Activated naive CD4-positive, alpha-beta T cell treated with anti-CD3 and anti-CD28 coated beads, Interleukin-2, amount 50 U/mL, for 16 hours (primary cell): Measurements from ENCODE around the gene RNF40.

Experiments used
- DNase-seq: peaks from one replicate; pipeline ENCODE4 v3.0.0-alpha.2; 2020

Gene RNF40

GRCh38 chr16:30761928-30762902, at the start of gene RNF40, which contains the start of gene CFAP119:
RNF40 (plus strand) TSS chr16:30762322; CDS start chr16:30762546, 224 bp downstream.
CFAP119 (minus strand) TSS chr16:30762062; CDS start chr16:30761748, 314 bp downstream.
- DNase-seq = peak; percentile 88

DNA sequence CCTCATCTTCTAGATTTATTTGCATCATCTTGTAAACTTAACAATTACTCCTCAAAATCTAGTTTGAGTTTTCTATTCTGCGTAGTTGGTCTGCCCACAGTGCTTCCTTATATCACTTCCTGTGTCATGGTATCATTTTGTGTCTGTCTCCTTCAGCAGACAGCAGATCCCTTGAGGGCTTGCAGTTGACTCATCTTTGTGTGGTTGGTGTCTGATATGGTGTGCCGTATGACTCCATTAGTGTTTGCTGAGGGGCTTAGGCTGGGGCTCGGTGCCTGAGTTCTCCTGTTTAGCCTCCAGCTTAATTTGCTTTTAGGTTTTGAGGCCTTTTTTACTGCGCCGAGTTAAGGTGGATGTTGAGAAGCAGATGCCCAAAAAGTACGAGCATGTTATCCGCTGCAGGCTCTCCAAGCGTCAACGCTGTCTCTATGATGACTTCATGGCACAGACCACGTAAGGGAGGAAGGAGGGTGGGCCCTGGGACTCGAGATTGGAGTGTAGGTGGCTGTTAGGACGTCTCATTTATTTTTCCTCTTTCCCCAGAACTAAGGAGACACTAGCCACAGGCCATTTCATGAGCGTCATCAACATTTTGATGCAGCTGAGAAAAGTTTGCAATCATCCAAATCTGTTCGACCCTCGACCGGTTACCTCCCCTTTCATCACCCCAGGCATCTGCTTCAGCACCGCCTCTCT, 46.2 kb upstream of the RNF40 start:
- peak; percentile 36 for DNase-seq

DNA sequence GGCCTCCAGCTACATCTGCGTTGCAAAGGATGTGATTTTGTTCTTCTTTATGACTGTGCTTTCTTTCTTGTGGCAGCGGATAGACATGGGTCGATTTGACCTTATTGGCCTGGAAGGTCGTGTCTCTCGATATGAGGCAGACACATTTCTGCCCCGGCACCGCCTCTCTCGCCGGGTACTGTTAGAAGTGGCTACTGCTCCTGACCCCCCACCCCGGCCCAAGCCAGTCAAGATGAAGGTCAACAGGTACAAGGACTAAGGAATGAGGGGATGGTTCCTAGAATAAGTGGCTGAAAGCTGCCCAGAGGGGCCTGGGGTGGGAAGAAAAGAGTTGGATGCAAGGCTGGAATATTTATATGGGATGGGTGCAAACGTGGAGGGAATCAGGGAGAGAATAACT, 42.0 kb upstream of the RNF40 start:
- DNase-seq = no peak

DNA sequence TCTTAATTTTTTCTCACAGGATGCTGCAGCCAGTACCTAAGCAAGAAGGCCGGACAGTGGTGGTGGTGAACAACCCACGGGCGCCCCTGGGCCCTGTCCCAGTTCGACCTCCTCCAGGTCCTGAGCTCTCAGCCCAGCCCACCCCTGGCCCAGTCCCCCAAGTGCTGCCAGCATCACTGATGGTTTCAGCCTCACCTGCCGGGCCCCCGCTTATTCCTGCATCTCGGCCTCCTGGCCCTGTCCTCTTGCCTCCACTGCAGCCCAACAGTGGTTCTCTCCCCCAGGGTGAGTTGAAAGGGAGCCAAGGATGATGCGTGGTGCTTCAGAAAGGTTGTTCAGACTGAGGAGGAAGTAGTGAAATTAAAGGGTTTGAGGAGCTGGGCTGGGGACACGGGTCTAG, 41.4 kb upstream of the RNF40 start:
- DNase-seq = no peak

GRCh38 chr16:30721167-30721566, 41.0 kb upstream of the RNF40 start:
- no peak for DNase-seq

- no peak for DNase-seq
Measured at GRCh38 chr16:30721606-30722005, 40.5 kb upstream of the RNF40 start.

- no peak for DNase-seq
Measured at GRCh38 chr16:30722443-30722842, 39.7 kb upstream of the RNF40 start.

DNA sequence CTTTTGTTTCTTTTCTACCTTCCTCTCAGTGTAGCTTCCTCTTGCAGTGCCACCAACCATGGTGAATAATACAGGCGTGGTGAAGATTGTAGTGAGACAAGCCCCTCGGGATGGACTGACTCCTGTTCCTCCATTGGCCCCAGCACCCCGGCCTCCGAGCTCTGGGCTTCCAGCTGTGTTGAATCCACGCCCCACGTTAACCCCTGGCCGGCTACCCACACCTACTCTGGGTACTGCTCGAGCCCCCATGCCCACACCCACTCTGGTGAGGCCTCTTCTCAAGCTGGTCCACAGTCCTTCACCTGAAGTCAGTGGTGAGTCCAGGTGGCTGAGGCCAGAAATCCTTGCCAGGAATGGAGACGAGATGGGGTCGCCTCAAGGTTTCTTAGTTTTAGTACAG, 39.2 kb upstream of the RNF40 start:
- no peak for DNase-seq

DNA sequence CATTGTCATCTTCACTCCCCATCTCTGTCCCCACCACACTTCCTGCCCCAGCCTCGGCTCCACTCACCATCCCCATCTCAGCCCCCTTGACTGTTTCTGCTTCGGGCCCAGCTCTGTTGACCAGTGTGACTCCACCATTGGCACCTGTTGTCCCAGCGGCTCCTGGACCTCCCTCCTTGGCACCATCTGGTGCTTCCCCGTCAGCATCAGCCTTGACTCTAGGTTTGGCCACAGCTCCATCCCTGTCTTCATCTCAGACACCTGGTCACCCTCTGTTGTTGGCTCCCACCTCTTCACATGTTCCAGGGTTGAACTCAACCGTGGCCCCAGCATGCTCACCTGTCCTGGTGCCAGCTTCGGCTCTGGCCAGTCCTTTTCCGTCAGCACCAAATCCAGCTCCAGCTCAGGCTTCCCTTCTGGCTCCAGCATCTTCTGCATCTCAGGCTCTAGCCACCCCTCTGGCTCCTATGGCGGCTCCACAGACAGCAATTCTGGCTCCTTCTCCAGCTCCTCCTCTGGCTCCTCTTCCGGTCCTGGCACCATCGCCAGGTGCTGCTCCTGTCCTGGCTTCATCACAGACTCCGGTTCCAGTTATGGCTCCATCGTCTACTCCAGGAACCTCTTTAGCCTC, 38.3 kb upstream of the RNF40 start:
- no peak for DNase-seq

- no peak for DNase-seq
Measured at GRCh38 chr16:30724641-30725417, 37.3 kb upstream of the RNF40 start.

DNA sequence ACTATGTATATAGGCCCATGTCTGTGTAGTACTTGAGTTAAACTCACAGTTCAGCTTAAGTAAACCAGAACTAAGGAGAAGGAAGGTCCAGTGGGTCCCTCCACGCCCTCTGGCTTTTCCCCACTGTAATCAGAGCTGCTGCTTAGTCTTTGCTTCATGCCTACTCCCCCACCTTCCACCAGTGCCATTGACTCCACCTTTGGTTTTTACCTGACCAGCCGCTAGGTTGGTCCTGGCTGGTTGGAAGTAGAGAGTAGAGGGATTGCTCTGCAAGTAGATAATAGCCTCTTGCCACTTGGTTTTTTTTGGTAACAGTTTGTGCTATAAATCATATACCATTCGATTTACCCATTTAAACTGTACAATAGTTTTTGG, 36.7 kb upstream of the RNF40 start:
- DNase-seq = no peak

DNA sequence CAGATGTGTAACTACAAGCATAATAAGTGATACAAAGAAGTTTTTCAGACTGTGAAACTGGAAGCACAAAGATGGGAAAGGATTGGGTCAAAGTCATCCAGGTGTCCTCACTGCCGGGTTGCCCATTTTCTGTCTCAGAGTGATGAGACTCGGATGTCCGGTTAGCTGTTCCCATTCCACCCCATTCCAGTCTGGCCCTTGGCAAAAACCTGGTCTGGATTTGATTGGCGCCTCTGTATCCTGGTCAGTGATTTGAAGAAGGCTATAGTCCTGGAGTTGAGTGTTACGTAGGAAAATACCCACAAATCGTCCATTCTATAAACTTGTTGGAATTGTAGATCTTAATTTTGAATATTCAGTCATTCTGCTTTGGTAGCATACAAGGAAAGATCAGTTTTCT, 33.8 kb upstream of the RNF40 start:
- no peak for DNase-seq

DNA sequence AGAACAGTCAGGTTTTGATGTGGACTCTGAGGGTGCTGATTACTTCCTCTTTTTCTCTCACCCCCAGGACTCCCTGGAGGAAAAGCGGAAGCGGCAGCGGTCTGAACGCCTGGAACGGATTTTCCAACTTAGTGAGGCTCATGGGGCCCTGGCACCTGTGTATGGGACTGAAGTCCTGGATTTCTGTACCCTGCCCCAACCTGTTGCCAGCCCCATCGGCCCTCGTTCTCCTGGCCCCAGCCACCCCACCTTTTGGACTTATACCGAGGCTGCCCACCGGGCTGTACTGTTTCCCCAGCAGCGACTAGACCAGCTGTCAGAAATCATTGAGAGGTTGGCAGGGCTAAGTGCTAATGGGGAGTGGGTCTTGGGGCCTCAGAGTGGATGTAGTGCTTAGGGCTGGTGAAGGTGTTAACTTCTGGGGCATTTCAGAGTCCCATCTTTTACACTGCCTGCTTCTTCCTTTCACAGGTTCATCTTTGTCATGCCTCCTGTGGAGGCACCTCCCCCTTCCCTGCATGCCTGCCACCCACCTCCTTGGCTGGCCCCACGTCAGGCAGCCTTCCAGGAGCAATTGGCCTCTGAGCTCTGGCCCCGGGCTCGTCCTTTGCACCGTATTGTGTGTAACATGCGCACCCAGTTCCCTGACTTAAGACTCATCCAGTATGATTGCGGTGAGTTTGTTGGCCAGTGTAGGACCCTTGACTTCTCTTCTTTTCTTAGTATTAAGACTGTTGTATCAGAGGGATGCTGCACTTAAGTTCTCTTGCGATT, 33.0 kb upstream of the RNF40 start:
- no peak for DNase-seq

- no peak for DNase-seq
Measured at GRCh38 chr16:30731411-30731810, 30.7 kb upstream of the RNF40 start.

- DNase-seq = no peak
Measured at GRCh38 chr16:30736995-30737793, 24.9 kb upstream of the RNF40 start.

DNA sequence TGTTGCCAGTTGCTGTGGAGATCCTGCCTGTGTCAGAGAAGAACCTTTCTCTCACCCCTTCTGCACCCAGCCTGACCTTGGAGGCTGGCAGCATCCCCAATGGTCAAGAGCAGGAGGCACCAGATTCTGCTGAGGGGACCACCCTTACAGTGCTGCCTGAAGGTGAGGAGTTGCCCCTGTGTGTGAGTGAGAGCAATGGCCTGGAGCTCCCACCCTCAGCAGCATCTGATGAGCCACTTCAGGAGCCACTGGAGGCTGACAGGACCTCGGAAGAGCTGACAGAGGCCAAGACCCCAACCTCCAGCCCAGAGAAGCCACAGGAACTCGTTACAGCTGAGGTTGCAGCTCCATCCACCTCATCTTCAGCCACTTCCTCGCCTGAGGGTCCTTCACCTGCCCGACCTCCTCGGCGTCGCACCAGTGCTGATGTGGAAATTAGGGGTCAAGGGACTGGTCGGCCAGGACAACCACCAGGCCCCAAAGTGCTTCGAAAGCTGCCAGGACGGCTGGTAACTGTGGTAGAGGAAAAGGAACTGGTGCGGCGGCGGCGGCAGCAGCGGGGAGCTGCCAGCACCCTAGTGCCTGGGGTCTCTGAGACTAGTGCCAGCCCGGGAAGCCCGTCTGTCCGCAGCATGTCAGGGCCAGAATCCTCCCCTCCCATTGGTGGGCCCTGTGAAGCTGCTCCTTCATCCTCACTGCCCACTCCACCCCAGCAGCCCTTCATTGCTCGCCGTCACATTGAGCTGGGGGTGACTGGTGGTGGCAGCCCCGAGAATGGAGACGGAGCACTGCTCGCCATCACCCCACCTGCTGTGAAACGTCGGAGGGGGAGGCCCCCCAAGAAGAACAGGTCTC, 24.1 kb upstream of the RNF40 start:
- DNase-seq = no peak

DNA sequence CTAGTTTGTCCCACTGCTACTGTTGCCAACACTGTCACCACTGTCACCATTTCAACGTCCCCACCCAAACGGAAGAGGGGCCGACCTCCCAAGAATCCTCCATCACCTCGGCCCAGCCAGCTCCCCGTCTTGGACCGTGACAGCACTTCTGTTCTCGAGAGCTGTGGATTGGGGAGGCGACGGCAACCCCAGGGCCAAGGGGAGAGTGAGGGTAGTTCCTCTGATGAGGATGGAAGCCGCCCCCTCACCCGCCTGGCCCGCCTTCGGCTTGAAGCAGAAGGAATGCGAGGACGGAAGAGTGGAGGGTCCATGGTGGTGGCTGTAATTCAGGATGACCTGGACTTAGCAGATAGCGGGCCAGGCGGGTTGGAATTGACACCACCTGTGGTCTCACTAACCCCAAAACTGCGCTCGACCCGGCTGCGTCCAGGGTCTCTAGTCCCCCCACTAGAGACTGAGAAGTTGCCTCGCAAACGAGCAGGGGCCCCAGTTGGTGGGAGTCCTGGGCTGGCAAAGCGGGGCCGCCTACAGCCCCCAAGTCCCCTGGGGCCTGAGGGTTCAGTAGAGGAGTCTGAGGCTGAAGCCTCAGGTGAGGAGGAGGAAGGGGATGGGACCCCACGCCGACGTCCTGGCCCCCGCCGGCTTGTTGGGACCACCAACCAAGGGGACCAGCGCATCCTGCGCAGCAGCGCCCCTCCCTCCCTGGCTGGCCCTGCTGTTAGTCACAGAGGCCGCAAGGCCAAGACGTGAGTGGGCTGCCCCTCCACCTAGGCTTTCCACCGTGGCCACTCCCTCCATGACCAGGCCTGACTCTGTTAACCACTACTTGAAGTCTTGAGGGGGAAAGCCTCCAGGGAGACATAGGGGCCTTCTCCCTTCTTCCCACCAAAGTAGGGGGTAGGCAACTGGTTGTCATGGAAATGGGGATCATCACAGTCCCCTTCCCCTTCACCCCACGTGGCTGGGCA, 22.9 kb upstream of the RNF40 start:
- no peak for DNase-seq

DNA sequence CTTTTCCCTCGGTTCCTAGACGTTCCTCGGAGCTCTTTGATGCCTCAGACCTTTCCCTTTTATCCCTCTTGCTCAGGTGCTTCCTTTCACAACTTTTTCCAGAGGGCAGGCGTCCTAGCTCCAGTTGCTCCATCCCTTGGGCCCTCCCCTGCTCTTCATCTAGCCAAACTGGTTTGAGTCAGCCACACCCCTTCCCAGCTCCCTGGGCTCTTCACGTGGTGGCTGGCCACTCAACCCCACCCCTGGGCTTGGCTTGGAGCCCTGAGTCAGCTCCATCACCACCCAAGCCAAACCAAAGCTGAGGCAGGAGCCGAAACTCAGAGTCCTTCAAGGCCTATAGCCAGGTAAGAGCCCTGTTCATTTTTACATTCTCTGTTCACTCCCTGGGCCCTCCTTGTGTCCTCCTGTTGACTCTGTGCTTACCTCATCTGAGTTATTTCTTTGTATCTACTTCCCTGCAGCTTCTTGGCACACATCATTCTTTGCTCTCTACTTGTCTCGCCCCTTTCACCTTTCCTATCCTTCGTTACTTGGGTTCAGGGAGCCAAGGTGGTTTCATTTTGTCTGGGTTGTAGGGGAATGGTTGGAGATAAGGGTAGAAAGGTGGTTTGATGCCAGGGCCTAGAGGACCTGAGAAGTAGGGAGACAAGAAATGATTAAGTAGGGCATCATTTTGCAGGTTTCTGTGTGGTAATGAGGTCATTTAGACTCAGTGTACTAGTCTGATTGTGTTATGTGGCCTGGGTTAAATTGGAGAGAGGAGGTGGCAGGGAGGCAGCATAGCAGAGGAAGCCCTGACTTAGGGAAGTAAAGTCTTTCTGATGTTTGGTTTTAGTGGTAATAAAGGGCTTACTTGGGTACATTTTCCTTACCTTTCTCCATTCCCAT, 21.5 kb upstream of the RNF40 start:
- DNase-seq = no peak
